ENCODE measurements around the gene RBM7.

RBM7 gene

GRCh38 chr11:114400216-114400914, at the start of gene RBM7, which contains the start of gene C11orf71:
RBM7 (plus strand) TSS chr11:114400666; CDS start chr11:114400672, 6 bp downstream.
C11orf71 (minus strand) TSS chr11:114400511; CDS start chr11:114400331, 180 bp downstream.
- DNase-seq: peak; percentile 98

GRCh38 chr11:114353443-114353842, 47.0 kb upstream of the RBM7 start:
- no peak for DNase-seq

- DNase-seq: no peak
These were observed 46.4 kb upstream of the RBM7 start for GRCh38 chr11:114354076-114354475.

- DNase-seq: no peak
These were observed 41.8 kb upstream of the RBM7 start for GRCh38 chr11:114358716-114359115.

- DNase-seq: no peak
These were observed 41.1 kb upstream of the RBM7 start for GRCh38 chr11:114359342-114359741.

GRCh38 chr11:114362326-114362725, 38.1 kb upstream of the RBM7 start:
- no peak for DNase-seq

GRCh38 chr11:114362958-114363357, 37.5 kb upstream of the RBM7 start:
- DNase-seq: no peak

- DNase-seq: no peak
These were observed 33.9 kb upstream of the RBM7 start for GRCh38 chr11:114366331-114367243.

GRCh38 chr11:114367244-114367957, 33.1 kb upstream of the RBM7 start:
- no peak for DNase-seq

GRCh38 chr11:114368918-114369680, 31.4 kb upstream of the RBM7 start:
- no peak for DNase-seq

- DNase-seq: no peak
These were observed 25.4 kb upstream of the RBM7 start for GRCh38 chr11:114375052-114375451.

GRCh38 chr11:114377612-114378267, 22.7 kb upstream of the RBM7 start:
- no peak for DNase-seq

GRCh38 chr11:114379394-114380069, 20.9 kb upstream of the RBM7 start:
- no peak for DNase-seq

- no peak for DNase-seq
These were observed 18.0 kb upstream of the RBM7 start for GRCh38 chr11:114382509-114382908.

GRCh38 chr11:114384487-114384886, 16.0 kb upstream of the RBM7 start:
- DNase-seq: no peak

GRCh38 chr11:114386131-114386530, 14.3 kb upstream of the RBM7 start:
- DNase-seq: no peak

GRCh38 chr11:114386545-114386944, 13.9 kb upstream of the RBM7 start:
- DNase-seq: no peak

- no peak for DNase-seq
These were observed 7.5 kb upstream of the RBM7 start for GRCh38 chr11:114392735-114393667.

- DNase-seq: no peak
These were observed 4.7 kb upstream of the RBM7 start for GRCh38 chr11:114395736-114396135.

- DNase-seq: no peak
These were observed 3.5 kb upstream of the RBM7 start for GRCh38 chr11:114396916-114397315.

Data from CD4-positive, alpha-beta T cell treated with Interleukin-12 subunit alpha and Interleukin-12 subunit beta, for 1 hour (primary cell).